ENCODE data around the gene YIF1A.

YIF1A gene

DNA sequence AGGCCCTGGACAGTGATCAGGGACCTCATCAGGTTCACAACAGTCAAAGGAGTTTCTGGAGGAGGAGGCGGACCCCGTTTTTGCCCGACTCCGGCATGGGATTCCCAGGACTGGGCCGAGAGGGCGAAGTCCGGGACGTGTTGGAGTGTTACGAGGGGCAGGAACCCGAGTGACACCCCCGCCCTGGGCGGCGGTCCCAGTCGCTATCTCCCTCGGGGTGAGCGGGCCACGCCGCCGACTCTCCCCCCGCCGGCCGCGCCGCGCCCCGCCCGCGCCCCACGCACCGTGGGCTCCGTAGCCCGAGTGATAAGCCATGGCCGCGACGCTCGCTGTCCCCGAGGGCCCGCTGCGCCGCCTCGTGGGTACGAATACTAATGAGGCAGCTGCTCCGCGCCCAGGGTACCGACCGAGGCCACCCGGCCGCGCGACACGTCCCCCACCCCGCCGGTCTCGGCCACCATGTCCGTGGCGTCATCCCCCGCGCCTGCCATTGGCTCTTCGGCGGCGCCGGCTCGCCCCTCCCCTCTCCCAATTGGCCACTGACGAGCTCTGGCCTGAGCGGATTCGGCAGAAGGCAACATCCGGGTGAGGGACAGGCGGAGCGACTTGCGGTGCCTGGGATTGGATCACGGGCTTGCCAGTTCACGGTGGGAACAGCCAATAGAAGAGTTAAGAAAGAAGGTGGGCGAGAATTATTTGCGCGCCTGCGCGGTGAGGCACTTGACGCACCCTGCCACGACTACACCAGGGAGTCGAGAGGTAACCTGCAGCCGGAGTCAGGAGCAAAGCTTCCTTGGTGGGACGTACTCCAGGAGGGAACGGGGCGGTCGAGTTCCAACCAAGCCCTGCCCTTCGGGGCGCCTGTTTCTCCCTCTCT is at the start of gene YIF1A:
TSS of gene YIF1A (minus strand) at position 473 of the 877 bp plus-strand sequence. CDS start at position 315, 158 bp downstream.
- peak; percentile 100 for DNase-seq (ENCODE audit: low spot score)

- no peak for DNase-seq (ENCODE audit: low spot score)
Observed at GRCh38 chr11:66337103-66337899, 48.4 kb upstream of the YIF1A start.

- peak; percentile 99 for DNase-seq (ENCODE audit: low spot score)
Observed at GRCh38 chr11:66336234-66337102, 47.5 kb upstream of the YIF1A start, which contains the start of gene RIN1. Gene RIN1, minus strand, starts transcription at chr11:66336434. Its CDS starts 32 bp downstream, at chr11:66336402.

- DNase-seq (ENCODE audit: low spot score) = no peak
Observed at GRCh38 chr11:66335531-66336233, 46.7 kb upstream of the YIF1A start.

- DNase-seq (ENCODE audit: low spot score) = no peak
Observed at GRCh38 chr11:66334605-66335442, 45.9 kb upstream of the YIF1A start.

GRCh38 chr11:66333896-66334604 is 45.1 kb upstream of the YIF1A start:
- DNase-seq (ENCODE audit: low spot score) = no peak

GRCh38 chr11:66333220-66333877 is 44.4 kb upstream of the YIF1A start:
- DNase-seq (ENCODE audit: low spot score) = no peak

DNA sequence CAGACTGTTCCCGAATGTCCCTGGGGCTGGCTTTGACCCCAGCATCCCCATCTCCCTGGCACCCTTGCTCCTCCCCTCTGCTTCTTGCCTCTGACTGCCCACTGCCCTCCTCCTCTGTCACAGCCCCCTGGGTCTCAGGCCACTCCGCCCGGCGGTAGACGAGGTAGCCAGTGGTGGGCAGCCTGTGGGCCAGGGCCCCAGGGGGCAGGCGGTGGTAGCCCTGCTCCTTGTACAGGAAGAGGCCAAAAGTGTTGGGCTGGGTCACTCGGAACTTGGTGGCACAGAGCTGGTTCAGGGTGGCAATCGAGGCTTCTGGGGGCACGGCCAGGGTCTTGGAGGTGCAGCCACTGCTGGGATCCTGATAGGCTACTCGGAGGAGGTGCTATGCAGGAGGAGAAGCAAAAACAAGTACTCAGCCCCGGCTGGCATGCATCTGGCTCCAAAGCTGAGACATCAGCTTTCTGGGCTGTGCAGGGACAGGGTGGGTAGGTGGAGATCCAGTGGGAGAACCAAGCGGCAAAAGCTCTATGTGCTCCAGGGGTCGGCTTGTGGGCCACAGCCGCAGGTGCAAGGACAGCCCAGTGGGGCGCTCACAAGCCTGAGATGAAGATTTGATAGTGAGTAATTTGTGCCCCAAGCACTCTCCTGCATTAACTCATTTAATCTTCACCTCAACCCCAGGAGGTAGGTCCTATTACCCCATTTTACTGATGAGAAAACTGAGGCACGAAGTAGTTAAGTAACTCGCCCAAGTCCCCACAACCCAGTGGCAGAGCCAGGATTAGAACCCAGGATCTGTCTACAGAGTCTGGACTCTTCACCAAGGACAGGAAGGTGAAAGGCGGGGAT is 43.7 kb upstream of the YIF1A start:
- no peak for DNase-seq (ENCODE audit: low spot score)

DNA sequence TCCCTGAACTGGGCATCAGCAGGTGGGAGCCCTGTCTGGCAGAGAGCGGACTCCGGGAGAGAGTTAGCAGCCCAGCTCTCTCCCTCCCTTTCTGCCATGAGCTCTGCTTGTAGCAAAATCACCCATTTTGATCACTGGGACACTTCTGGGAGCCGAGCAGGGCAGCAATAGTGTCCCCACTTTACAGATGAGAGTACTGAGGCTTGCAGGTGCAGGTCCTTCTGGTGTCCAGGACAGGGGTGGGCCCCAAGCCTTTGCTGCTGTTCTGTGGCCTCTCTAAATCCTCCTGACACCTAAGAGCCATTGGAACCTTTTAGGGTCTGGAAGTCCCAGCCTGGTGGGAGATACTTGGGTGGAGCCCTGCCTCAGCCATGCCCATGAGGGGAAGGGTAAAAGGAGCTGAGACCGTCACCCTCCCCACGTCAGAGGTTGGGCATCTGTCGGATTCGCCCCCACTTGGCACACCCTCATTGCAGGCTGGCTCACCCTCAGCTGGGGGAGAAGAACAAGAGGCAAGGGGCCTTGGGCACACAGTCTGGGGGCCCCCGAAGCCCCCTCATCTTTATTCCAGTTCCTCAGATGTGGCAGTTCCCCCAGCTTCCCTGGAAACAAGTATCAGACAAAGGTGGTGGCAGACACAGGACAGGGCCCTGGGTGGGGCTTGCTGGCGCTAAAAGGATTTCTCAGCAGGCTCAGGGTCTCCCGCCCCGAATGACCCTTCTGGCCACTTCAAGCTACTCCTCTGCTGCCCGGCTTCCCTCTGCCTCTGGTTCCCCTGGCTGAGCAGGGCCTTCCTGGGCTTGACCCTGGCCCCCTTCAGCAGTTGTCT is 42.8 kb upstream of the YIF1A start:
- no peak for DNase-seq (ENCODE audit: low spot score)

DNA sequence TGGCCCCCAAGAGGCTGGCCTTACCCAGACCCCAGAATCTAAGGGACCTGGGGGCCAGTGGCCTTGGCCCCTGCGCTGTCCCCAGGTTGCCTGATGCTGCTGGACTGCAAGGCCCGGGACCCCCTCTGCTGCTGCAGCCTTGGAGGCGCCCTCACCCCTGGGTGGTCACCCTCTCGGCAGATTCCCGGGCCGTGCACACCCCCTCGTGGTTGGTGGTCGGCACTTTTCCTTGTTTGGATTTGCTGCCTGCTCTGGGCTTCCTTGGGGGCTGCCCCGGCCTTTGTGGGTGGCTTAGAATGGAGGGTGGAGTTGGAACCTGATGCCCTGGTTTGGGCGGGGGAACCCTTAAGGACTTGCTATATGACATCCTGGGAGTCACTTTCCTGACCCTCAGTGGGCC is 42.0 kb upstream of the YIF1A start:
- DNase-seq (ENCODE audit: low spot score) = no peak

- DNase-seq (ENCODE audit: low spot score) = no peak
Observed at GRCh38 chr11:66329165-66329673, 40.3 kb upstream of the YIF1A start.

DNA sequence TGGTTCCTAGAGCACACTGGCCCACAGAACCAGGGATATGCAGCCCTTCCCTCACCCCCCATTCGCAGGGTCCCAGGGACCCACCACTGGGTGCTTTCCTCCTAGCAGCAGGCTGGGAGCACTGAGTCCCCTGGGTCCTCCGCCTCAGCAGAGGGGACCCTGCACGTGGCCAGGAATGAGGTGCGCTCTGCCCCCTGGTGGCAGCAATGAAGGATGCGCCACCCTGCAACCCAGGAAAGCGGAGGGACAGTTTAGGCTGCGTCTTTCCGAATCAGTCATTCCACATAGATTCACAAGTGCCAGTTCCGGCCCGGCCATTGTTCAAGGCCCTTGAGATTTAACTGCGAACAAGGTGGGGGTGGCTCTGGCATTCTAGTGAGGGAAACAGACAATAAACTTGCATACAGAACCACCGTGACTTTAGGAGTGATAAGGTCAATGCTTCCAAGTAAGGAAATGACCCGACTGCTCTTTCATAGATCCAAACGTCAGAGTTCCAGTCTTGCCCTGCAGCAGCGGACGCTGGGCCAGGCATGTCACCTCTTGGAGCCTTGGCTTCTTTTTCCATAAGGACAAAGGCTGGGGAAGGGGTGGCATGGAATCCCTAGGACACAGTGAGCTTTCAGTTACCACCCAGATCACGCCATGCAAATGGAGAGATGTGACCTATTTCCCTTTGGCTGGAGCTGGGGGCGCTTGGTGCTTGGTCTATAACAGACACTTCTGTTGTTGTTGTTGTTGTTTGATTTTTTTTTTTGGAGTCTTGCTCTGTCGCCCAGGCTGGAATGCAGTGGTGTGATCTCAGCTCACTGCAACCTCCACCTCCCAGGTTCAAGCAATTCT is 39.6 kb upstream of the YIF1A start:
- DNase-seq (ENCODE audit: low spot score) = peak; percentile 100

DNA sequence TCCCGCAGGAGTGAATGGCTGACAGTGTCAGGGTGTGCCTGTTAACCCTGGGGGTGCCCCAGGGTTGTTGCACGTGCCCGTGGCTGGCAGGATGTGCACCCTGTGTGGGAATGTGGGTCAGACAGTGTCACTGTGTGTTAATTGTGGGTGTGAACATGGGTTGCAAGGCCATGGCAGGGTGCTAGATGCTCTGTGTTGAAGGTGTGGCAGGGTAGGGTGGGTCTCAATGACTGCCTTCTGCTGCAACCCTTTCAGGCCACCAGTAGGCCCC is 39.0 kb upstream of the YIF1A start:
- DNase-seq (ENCODE audit: low spot score) = no peak

DNA sequence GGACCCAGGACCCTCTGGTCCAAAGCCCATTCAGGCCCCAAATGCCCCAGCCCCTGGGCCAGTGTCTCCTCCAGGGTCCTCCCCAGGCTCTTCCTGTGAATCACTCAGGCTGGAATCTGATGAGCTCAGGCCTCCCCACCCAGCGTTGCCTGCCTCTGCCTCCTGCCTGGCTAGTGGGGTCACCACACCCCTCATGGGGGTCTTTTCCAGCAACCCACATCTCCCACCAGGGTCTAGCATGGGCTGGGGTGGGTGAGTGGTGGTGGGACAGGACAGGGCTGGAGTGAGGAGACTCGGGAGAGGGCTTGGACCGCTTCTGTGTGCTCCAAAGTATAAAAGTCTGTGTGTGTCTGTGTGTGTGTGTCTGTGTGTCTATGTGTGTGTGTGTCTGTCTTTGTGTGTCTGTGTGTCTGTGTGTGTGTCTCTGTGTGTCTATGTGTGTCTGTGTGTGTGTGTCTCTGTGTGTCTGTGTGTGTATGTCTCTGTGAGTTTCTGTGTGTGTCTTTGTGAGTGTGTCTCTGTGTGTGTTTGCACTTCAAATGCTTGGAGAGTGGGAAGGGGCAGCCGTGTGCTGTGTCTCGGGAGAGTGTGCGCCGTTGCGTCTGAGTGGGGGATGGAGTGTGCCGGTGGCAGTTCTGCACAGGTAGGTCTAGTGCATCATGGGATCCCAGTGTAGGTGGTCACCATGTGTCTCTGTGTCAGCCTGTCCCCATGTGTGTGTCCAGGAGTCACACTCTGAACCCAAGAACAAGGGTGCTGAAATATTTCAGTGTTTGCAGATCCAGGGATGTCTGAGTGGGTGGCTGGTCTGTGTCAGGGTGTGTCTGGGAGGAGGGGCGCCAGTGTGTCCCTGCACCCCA is 38.5 kb upstream of the YIF1A start:
- DNase-seq (ENCODE audit: low spot score) = no peak

All from HuH-7.5 (cell line).